Thyroid gland (tissue), 4 donors: ENCODE results near the gene RYR3.

Source experiments
- POLR2A ChIP-seq, 2 donors: fragments of 450-650 bp; IDR thresholded peaks; one replicate each; pipeline ENCODE4 v1.6.1; 2017; ENCODE audit warnings: antibody characterized with exemption in 2 of 2, mild to moderate bottlenecking in 2 of 2, moderate library complexity in 1 of 2
- TF ChIP-seq, protein P1 (sequence below), 6 experiments: fragments of 200-600 bp in 3 of 6; fragments of 450-650 bp in 3 of 6; sonication (generic) in 3 of 6; IDR thresholded peaks; one replicate each; pipeline ENCODE4 v1.5.1; 2016 to 2019; ENCODE audit warnings: antibody characterized with exemption in 6 of 6, mild to moderate bottlenecking in 2 of 6, inconsistent platforms in 1 of 6, moderate library complexity in 1 of 6

DNA sequence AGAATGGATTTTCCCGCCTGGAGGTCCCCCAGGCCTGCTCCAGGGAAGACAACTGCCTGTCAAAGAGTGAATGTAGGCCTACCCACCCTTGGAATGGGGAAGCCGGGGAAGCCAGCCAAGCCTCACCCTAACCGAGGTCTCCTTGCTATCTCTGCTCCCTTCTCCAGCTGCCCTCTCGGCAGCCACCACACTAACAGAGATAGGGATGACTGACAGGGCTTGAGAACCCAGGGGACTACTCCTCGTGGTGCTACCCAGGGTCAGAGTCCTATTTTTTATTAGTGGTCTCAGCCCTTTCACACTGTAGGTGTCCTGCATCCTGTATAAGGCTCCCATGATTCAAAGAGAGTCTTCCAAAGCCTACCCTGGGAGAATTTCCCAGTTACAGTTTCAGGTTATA is 496.9 kb downstream of the RYR3 start:
- TF ChIP-seq, protein P1, sequence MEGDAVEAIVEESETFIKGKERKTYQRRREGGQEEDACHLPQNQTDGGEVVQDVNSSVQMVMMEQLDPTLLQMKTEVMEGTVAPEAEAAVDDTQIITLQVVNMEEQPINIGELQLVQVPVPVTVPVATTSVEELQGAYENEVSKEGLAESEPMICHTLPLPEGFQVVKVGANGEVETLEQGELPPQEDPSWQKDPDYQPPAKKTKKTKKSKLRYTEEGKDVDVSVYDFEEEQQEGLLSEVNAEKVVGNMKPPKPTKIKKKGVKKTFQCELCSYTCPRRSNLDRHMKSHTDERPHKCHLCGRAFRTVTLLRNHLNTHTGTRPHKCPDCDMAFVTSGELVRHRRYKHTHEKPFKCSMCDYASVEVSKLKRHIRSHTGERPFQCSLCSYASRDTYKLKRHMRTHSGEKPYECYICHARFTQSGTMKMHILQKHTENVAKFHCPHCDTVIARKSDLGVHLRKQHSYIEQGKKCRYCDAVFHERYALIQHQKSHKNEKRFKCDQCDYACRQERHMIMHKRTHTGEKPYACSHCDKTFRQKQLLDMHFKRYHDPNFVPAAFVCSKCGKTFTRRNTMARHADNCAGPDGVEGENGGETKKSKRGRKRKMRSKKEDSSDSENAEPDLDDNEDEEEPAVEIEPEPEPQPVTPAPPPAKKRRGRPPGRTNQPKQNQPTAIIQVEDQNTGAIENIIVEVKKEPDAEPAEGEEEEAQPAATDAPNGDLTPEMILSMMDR (IDR thresholded peaks at IDR 0.05) = no peak
- no peak for TF ChIP-seq POLR2A (IDR thresholded peaks at IDR 0.05)
